GM23338 (cell line): ENCODE data around the gene ATP12A. TPM values are rescaled to one million over a fixed set of nuclear protein-coding genes. Genes with fewer than 3 reads are reported as not detected.
A peak's percentile ranks its signal among the peaks of the same experiment; 100 is the strongest.

ENCODE experiments used
- ATAC-seq: fragments of 200-7000 bp; cut with Tn5 transposase; 3 replicates; pipeline ENCODE4 v1.9.1; 2020
- DNase-seq: peaks from one replicate; pipeline ENCODE4 v3.0.0-alpha.2; 2015; ENCODE audit warnings: low spot score
- H2AFZ ChIP-seq: fragments of 200-600 bp; sonication (generic); 2 replicates; pipeline ENCODE4 v1.8.0; 2016; ENCODE audit warnings: antibody characterized with exemption, mild to moderate bottlenecking, moderate library complexity
- H3F3A ChIP-seq: fragments of 200-600 bp; sonication (generic); replicated peaks from 2 replicates; pipeline ENCODE4 v1.8.0; 2017; ENCODE audit warnings: antibody characterized with exemption, mixed run types, low read depth
- H3K27ac ChIP-seq: fragments of 200-600 bp; sonication (generic); 2 replicates; pipeline ENCODE4 v1.6.1; 2016; ENCODE audit warnings: low read depth
- H3K27me3 ChIP-seq: fragments of 200-600 bp; sonication (generic); 2 replicates; pipeline ENCODE4 v1.8.0; 2016; ENCODE audit warnings: mild to moderate bottlenecking, mixed run types, moderate library complexity; ENCODE audit not compliant: insufficient read depth
- H3K36me3 ChIP-seq: fragments of 200-600 bp; sonication (generic); 2 replicates; pipeline ENCODE4 v1.8.0; 2016; ENCODE audit warnings: mild to moderate bottlenecking; ENCODE audit not compliant: insufficient read depth
- H3K4me1 ChIP-seq: fragments of 200-600 bp; sonication (generic); 2 replicates; pipeline ENCODE4 v1.8.0; 2016; ENCODE audit warnings: mild to moderate bottlenecking, moderate library complexity; ENCODE audit not compliant: insufficient read depth
- H3K4me2 ChIP-seq: fragments of 200-600 bp; sonication (generic); 2 replicates; pipeline ENCODE4 v1.7.1; 2017; ENCODE audit warnings: mixed run types
- H3K4me3 ChIP-seq: fragments of 200-600 bp; sonication (generic); 2 replicates; pipeline ENCODE4 v1.6.1; 2016; ENCODE audit warnings: mixed run types
- H3K79me2 ChIP-seq: fragments of 200-600 bp; sonication (generic); replicated peaks from 2 replicates; pipeline ENCODE4 v1.8.0; 2017; ENCODE audit warnings: mild to moderate bottlenecking; ENCODE audit not compliant: insufficient read depth
- H3K9me2 ChIP-seq: fragments of 200-600 bp; sonication (generic); 2 replicates; pipeline ENCODE4 v1.8.0; 2017; ENCODE audit not compliant: insufficient read depth
- H4K20me1 ChIP-seq: fragments of 200-600 bp; sonication (generic); replicated peaks from 2 replicates; pipeline ENCODE4 v1.8.0; 2017; ENCODE audit warnings: mild to moderate bottlenecking; ENCODE audit not compliant: insufficient read depth
- H3K27ac Mint-ChIP-seq: 2 replicates; pipeline ENCODE4 v1.8.0; 2020; ENCODE audit warnings: inconsistent platforms, mild to moderate bottlenecking, moderate library complexity, mixed read lengths
- H3K27me3 Mint-ChIP-seq: 3 replicates; pipeline ENCODE4 v1.8.0; 2022; ENCODE audit warnings: low read depth, mild to moderate bottlenecking, moderate library complexity, mixed read lengths, inconsistent platforms; ENCODE audit not compliant: insufficient read depth, poor library complexity
- H3K36me3 Mint-ChIP-seq: 3 replicates; pipeline ENCODE4 v1.8.0; 2021; ENCODE audit warnings: low read depth, mild to moderate bottlenecking, inconsistent platforms, moderate library complexity, mixed read lengths
- H3K4me1 Mint-ChIP-seq: 3 replicates; pipeline ENCODE4 v1.8.0; 2020; ENCODE audit warnings: mild to moderate bottlenecking, inconsistent platforms, mixed read lengths
- H3K4me3 Mint-ChIP-seq: 3 replicates; pipeline ENCODE4 v1.8.0; 2021; ENCODE audit warnings: moderate library complexity, mild to moderate bottlenecking, inconsistent platforms, mixed read lengths
- H3K9me3 Mint-ChIP-seq: 3 replicates; pipeline ENCODE4 v1.8.0; 2020; ENCODE audit warnings: moderate library complexity, mild to moderate bottlenecking, inconsistent platforms, mixed read lengths
- CREB1 ChIP-seq: fragments of 250-450 bp; sonication (Bioruptor Pico); IDR thresholded peaks from 2 replicates; pipeline ENCODE4 v1.5.0; 2020; ENCODE audit warnings: low read depth, mild to moderate bottlenecking, moderate library complexity
- ETS1 ChIP-seq: IDR thresholded peaks from 2 replicates; pipeline ENCODE4 v1.6.1; 2016; ENCODE audit warnings: antibody characterized with exemption
- EZH2 ChIP-seq: fragments of 200-600 bp; sonication (generic); IDR thresholded peaks from one replicate; pipeline ENCODE4 v1.8.0; 2017; ENCODE audit warnings: antibody characterized with exemption, mild to moderate bottlenecking, low read depth; ENCODE audit not compliant: unreplicated experiment
- JUNB ChIP-seq: IDR thresholded peaks from one replicate; pipeline ENCODE4 v1.6.1; 2016; ENCODE audit warnings: antibody characterized with exemption; ENCODE audit not compliant: unreplicated experiment
- NANOG ChIP-seq: IDR thresholded peaks from 2 replicates; pipeline ENCODE4 v1.6.1; 2016; ENCODE audit warnings: antibody characterized with exemption, borderline replicate concordance
- POLR2AphosphoS5 ChIP-seq: IDR thresholded peaks from 2 replicates; pipeline ENCODE4 v1.6.1; 2016; ENCODE audit warnings: antibody characterized with exemption, low read depth
- STAT1 ChIP-seq: IDR thresholded peaks from one replicate; pipeline ENCODE4 v1.6.1; 2016; ENCODE audit warnings: antibody characterized with exemption; ENCODE audit not compliant: unreplicated experiment
- ZNF114 ChIP-seq: fragments of 250-450 bp; sonication (Bioruptor Pico); IDR thresholded peaks from 2 replicates; pipeline ENCODE4 v1.5.0; 2020; ENCODE audit warnings: mild to moderate bottlenecking, moderate library complexity
- ZNF331 ChIP-seq: fragments of 250-450 bp; sonication (Bioruptor Pico); IDR thresholded peaks from 2 replicates; pipeline ENCODE4 v1.5.0; 2020; ENCODE audit warnings: low read depth, mild to moderate bottlenecking, moderate library complexity
- polyA plus RNA-seq: library from polyadenylated mRNA; unstranded; fragments of >200 nt; fragmentation: Nextera tagmentation; extraction: Ambion mirVana; gene quantifications from 2 replicates; pipeline ENCODE4 v1.2.1, GENCODE V29; 2016
- total RNA-seq: library from RNA; depleted of rRNA; stranded (reverse); fragments of >200 nt; shearing (Covaris generic); gene quantifications from 2 replicates; pipeline ENCODE4 v1.2.3, GENCODE V29; 2014
- TF ChIP-seq, protein P1 (sequence below): IDR thresholded peaks from one replicate; pipeline ENCODE4 v1.6.1; 2018; ENCODE audit warnings: antibody characterized with exemption; ENCODE audit not compliant: unreplicated experiment
- TF ChIP-seq, protein P2 (sequence below), 2 experiments: fragments of 200-600 bp in 1 of 2; sonication (generic) in 1 of 2; conservative IDR thresholded peaks; 2 replicates each; pipeline versions ENCODE4 v1.5.1 to v1.6.1; 2016 to 2017; ENCODE audit warnings: antibody characterized with exemption in 2 of 2, low read depth in 2 of 2, mild to moderate bottlenecking in 2 of 2, moderate library complexity in 1 of 2

The ATP12A gene
- total and polyA plus RNA-seq, 2 experiments from 2014 or later: 0.40 to 1.0 TPM

DNA sequence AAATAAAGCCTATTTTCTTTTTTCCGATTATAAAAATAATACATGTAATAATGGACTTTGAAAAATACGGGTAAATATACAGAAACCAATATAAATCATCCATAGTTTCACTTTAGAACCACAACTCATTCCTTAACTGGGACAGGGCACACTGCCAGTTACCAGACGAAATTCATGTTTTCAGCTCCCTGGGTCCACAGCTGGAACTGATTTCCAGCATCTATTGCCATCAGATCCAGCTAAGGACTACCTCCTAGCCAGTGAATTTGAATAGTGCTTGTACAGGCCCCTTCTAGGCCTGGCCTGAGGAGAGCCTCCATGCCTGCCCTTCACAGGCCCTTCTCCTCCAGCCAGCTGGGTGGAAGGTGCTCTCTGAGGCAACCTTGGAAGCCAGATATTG, 30.0 kb upstream of the ATP12A start:
- no peak overlapping the region for H3K4me2 ChIP-seq
- H3K27ac ChIP-seq: no peak overlapping the region
- no peak for TF ChIP-seq POLR2AphosphoS5
- TF ChIP-seq, protein P1, sequence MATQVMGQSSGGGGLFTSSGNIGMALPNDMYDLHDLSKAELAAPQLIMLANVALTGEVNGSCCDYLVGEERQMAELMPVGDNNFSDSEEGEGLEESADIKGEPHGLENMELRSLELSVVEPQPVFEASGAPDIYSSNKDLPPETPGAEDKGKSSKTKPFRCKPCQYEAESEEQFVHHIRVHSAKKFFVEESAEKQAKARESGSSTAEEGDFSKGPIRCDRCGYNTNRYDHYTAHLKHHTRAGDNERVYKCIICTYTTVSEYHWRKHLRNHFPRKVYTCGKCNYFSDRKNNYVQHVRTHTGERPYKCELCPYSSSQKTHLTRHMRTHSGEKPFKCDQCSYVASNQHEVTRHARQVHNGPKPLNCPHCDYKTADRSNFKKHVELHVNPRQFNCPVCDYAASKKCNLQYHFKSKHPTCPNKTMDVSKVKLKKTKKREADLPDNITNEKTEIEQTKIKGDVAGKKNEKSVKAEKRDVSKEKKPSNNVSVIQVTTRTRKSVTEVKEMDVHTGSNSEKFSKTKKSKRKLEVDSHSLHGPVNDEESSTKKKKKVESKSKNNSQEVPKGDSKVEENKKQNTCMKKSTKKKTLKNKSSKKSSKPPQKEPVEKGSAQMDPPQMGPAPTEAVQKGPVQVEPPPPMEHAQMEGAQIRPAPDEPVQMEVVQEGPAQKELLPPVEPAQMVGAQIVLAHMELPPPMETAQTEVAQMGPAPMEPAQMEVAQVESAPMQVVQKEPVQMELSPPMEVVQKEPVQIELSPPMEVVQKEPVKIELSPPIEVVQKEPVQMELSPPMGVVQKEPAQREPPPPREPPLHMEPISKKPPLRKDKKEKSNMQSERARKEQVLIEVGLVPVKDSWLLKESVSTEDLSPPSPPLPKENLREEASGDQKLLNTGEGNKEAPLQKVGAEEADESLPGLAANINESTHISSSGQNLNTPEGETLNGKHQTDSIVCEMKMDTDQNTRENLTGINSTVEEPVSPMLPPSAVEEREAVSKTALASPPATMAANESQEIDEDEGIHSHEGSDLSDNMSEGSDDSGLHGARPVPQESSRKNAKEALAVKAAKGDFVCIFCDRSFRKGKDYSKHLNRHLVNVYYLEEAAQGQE: no peak
- H3K4me3 Mint-ChIP-seq: no peak overlapping the region
- DNase-seq (no peak), ATAC-seq (no peak)
- H3K27me3 Mint-ChIP-seq: peaks cover 7% of the 10 kb centered on the region
- no peaks in the 10 kb centered on the region for H3K27me3 ChIP-seq
- H4K20me1 ChIP-seq: no peaks in the 10 kb centered on the region
- no peaks in the 10 kb centered on the region for H3K79me2 ChIP-seq
- H3K4me1 ChIP-seq: no peaks in the 10 kb centered on the region
- H3K4me3 ChIP-seq: no peak overlapping the region
- H3K9me3 Mint-ChIP-seq: peaks cover 5% of the 10 kb centered on the region; the same call in 1 of the 3 replicates
- H3K27ac Mint-ChIP-seq: no peak overlapping the region
- 0 out of 2 replicates have a peak overlapping the region, but pooled peaks have one; percentile 43 for H2AFZ ChIP-seq
- peaks cover 4% of the 10 kb centered on the region; the same call in 1 of the 2 replicates for H3K9me2 ChIP-seq
- no peaks in the 10 kb centered on the region for H3F3A ChIP-seq
- no peaks in the 10 kb centered on the region; the same call in 1 of the 2 replicates for H3K36me3 ChIP-seq
- no peaks in the 10 kb centered on the region; the same call in 2 of the 3 replicates for H3K36me3 Mint-ChIP-seq
- peaks cover 7% of the 10 kb centered on the region for H3K4me1 Mint-ChIP-seq

GRCh38 chr13:24651718-24652345, 28.4 kb upstream of the ATP12A start:
- H3K27me3 Mint-ChIP-seq: peaks cover 7% of the 10 kb centered on the region
- DNase-seq (no peak), ATAC-seq (no peak)
- H3K9me2 ChIP-seq: peaks cover 4% of the 10 kb centered on the region; the same call in 1 of the 2 replicates
- peaks cover 7% of the 10 kb centered on the region for H3K4me1 Mint-ChIP-seq
- H3K4me3 Mint-ChIP-seq: no peak overlapping the region
- H3K27ac Mint-ChIP-seq: no peak overlapping the region
- no peaks in the 10 kb centered on the region for H3K27me3 ChIP-seq
- H3K4me2 ChIP-seq: no peak overlapping the region
- no peaks in the 10 kb centered on the region; the same call in 1 of the 2 replicates for H3K36me3 ChIP-seq
- H3K79me2 ChIP-seq: no peaks in the 10 kb centered on the region
- no peak overlapping the region for H2AFZ ChIP-seq
- no peaks in the 10 kb centered on the region for H3F3A ChIP-seq
- H3K4me1 ChIP-seq: no peaks in the 10 kb centered on the region
- TF ChIP-seq NANOG (no peak), CREB1 (CRISPR knock-in tag) (no peak), EZH2 (no peak), STAT1 (no peak), ETS1 (no peak), ZNF331 (CRISPR knock-in tag) (no peak), POLR2AphosphoS5 (no peak), JUNB (no peak), ZNF114 (CRISPR knock-in tag) (no peak)
- TF ChIP-seq, protein P1: no peak
- TF ChIP-seq, protein P2, sequence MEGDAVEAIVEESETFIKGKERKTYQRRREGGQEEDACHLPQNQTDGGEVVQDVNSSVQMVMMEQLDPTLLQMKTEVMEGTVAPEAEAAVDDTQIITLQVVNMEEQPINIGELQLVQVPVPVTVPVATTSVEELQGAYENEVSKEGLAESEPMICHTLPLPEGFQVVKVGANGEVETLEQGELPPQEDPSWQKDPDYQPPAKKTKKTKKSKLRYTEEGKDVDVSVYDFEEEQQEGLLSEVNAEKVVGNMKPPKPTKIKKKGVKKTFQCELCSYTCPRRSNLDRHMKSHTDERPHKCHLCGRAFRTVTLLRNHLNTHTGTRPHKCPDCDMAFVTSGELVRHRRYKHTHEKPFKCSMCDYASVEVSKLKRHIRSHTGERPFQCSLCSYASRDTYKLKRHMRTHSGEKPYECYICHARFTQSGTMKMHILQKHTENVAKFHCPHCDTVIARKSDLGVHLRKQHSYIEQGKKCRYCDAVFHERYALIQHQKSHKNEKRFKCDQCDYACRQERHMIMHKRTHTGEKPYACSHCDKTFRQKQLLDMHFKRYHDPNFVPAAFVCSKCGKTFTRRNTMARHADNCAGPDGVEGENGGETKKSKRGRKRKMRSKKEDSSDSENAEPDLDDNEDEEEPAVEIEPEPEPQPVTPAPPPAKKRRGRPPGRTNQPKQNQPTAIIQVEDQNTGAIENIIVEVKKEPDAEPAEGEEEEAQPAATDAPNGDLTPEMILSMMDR (conservative IDR thresholded peaks at IDR 0.05; ENCODE audit: low read depth in 2 of 2): no peak
- H3K27ac ChIP-seq: no peak overlapping the region
- peaks cover 2% of the 10 kb centered on the region; the same call in 1 of the 3 replicates for H3K9me3 Mint-ChIP-seq
- H4K20me1 ChIP-seq: no peaks in the 10 kb centered on the region
- H3K36me3 Mint-ChIP-seq: no peaks in the 10 kb centered on the region; the same call in 2 of the 3 replicates
- H3K4me3 ChIP-seq: no peak overlapping the region
